Muscle layer of duodenum (tissue), 2 donors: ENCODE data around the gene PLA1A.

ENCODE experiments used
- H3K27ac ChIP-seq: one replicate; pipeline ENCODE4 v1.7.0; 2013; ENCODE audit warnings: mild to moderate bottlenecking, low read length
- H3K27me3 ChIP-seq: one replicate; pipeline ENCODE4 v1.7.0; 2013; ENCODE audit warnings: low read depth, mild to moderate bottlenecking, control low read depth, low read length
- H3K36me3 ChIP-seq, 2 donors: one replicate each; pipeline ENCODE4 v1.7.0; 2013; ENCODE audit warnings: low read length in 2 of 2, control low read depth in 1 of 2, mild to moderate bottlenecking in 1 of 2; ENCODE audit not compliant: insufficient read depth in 2 of 2, control insufficient read depth in 1 of 2
- H3K4me1 ChIP-seq, 2 donors: one replicate each; pipeline ENCODE4 v1.7.0; 2013; ENCODE audit warnings: low read length in 2 of 2, mild to moderate bottlenecking in 2 of 2, control low read depth in 1 of 2, moderate library complexity in 1 of 2; ENCODE audit not compliant: insufficient read depth in 2 of 2, control insufficient read depth in 1 of 2
- H3K4me3 ChIP-seq, 2 donors: one replicate each; pipeline ENCODE4 v1.7.0; 2013; ENCODE audit warnings: low read length in 2 of 2, low read depth in 1 of 2, mild to moderate bottlenecking in 1 of 2
- H3K9me3 ChIP-seq, 2 donors: one replicate each; pipeline ENCODE4 v1.7.0; 2013; ENCODE audit warnings: low read length in 2 of 2, control low read depth in 1 of 2, mild to moderate bottlenecking in 1 of 2; ENCODE audit not compliant: control insufficient read depth in 1 of 2
- donor health status: healthy.

The PLA1A gene

GRCh38 chr3:119657887-119658702 lies 60.4 kb downstream of the PLA1A start:
- Histone ChIP-seq H3K4me3 (peak overlapping the region; percentile 56 to 63), H3K9me3 (no peaks in the 10 kb centered on the region), H3K4me1 (peaks cover 0 to 10% of the 10 kb centered on the region in 2 donors), H3K27ac (peak overlapping the region; percentile 78), H3K36me3 (peaks cover 0 to 13% of the 10 kb centered on the region in 2 donors), H3K27me3 (no peaks in the 10 kb centered on the region)

DNA sequence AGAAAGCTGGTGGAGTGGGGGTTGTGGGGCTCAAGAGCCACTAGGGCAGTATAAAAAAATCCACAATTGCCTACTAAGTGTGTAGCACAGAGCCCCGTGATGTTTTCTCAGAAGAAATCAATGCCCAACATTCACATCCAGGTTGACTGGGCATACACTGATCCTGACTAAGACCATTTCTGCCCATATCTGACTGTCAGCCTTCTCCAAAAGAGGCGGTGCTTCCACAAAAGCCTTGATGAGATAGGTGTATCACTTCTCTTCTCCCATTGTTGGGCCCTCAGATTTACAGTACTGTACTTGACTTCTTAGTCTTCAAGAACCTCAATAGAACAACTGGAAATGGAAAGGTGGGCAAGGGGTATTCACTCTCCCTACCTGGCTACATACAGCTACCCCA lies 61.3 kb downstream of the PLA1A start:
- Histone ChIP-seq H3K9me3 (no peaks in the 10 kb centered on the region), H3K27ac (peak overlapping the region; percentile 78), H3K27me3 (no peaks in the 10 kb centered on the region), H3K4me1 (peaks cover 0 to 12% of the 10 kb centered on the region in 2 donors), H3K4me3 (peak overlapping the region; percentile 56 to 63), H3K36me3 (peaks cover 0 to 6% of the 10 kb centered on the region in 2 donors)

DNA sequence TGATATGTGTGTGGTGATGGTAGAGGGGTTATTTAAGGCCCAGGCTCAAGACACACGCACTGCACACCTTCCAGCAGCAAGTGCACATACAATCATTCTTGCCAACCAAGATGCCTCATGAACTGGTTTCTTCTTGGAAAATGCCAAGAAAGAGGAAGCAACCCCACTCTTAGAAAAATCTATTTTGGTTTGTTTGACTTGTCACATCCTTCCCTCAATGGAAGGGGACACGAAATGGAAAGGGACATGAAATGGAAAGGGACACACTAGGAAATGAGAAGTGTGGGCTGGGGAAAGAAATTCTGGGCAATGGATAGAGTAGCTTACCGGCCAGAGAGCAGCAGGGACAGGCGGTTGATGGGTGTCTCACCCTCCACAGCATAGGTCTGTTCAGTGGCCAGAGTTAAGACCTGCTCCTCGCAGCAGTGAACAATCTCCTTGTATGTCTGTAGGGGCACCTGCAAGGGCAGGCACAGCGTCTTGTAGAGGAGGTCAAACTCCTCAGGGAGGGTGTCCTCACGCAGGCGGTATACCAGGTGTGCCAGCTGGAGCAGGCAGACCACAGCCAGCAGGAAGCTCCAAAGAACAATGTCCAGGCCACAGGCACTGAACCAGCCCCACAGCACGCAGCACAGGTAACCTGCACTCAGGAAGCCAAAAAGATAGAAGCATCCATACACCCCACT lies 62.1 kb downstream of the PLA1A start:
- Histone ChIP-seq H3K27ac (peak overlapping the region; percentile 78), H3K27me3 (no peaks in the 10 kb centered on the region), H3K36me3 (peaks cover 0 to 3% of the 10 kb centered on the region in 2 donors), H3K4me3 (peak overlapping the region; percentile 56 to 63), H3K4me1 (peaks cover 0 to 12% of the 10 kb centered on the region in 2 donors), H3K9me3 (no peaks in the 10 kb centered on the region)

DNA sequence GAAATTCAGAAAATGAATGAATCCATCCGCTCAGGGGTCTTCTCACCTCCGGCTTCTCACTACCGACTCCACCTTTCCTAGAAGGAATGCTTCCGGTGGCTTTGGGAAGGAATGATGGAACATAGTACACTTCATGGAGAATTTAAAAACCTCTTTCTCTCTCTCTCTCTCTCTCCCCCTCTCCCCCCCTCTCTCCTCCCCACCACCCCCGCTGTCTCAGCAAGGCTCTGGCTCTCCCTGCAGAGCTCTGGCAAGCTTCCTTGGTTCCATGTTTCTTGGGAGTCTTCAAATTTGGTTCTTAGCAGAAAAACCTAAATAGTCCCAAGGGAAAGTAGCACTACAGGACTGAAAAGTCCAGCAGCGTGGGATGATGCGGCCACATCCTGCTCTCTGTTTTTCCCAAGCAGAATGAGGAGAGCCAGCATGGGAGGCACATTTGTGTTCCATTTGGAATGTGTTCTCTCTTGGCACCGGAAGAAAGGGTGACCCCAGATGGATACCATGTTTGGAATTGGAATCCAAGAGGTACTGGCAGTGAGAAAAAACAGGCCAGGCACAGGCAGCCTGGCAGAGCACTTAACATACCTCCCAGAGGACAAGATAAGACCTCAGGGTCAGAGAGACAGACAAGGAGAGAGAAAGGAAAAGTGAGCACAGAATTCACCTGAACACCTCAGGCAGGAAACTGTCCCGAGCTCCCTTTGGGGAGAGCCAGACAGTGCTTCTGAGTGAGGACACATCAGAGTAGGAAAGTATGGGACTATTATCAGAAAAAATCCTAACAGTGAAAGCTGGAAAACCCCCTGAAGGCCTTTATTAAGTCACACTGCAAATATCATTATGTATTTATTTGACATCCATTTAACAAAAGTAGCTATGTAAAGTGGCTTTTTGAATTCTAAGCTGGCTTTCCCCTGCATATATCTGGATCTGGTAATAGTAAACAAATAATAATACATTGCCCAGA lies 63.1 kb downstream of the PLA1A start, which contains the start of gene POPDC2:
POPDC2 (minus strand) TSS at position 116 of the 967 bp plus-strand sequence. CDS start 166 bp downstream, outside the sequence.
- H3K36me3 ChIP-seq: peaks cover 0 to 3% of the 10 kb centered on the region in 2 donors
- no peaks in the 10 kb centered on the region for H3K9me3 ChIP-seq
- peak within 1 kb of the TSS; percentile 78 for H3K27ac ChIP-seq
- peak within 1 kb of the TSS; percentile 56 to 63 for H3K4me3 ChIP-seq
- no peaks in the 10 kb centered on the region for H3K27me3 ChIP-seq
- peaks cover 0 to 12% of the 10 kb centered on the region in 2 donors for H3K4me1 ChIP-seq

- H3K4me1 ChIP-seq: peaks cover 0 to 12% of the 10 kb centered on the region in 2 donors
These were observed 65.1 kb downstream of the PLA1A start for GRCh38 chr3:119662604-119663373.

GRCh38 chr3:119663885-119664284 lies 66.2 kb downstream of the PLA1A start:
- Histone ChIP-seq H3K4me3 (no peak overlapping the region), H3K4me1 (peaks cover 0 to 12% of the 10 kb centered on the region in 2 donors), H3K27me3 (no peaks in the 10 kb centered on the region), H3K9me3 (no peaks in the 10 kb centered on the region), H3K27ac (peak overlapping the region; percentile 81), H3K36me3 (peaks cover 0 to 3% of the 10 kb centered on the region in 2 donors)

More at GRCh38 chr3:119662604-119663373, 65.1 kb downstream of the PLA1A start:
- Histone ChIP-seq H3K27me3 (no peaks in the 10 kb centered on the region), H3K36me3 (no peaks in the 10 kb centered on the region), H3K9me3 (no peaks in the 10 kb centered on the region), H3K4me3 (no peak overlapping the region), H3K27ac (peak overlapping the region; percentile 81)

- Histone ChIP-seq H3K27me3 (no peaks in the 10 kb centered on the region), H3K27ac (peak overlapping the region; percentile 81), H3K4me3 (no peak overlapping the region), H3K36me3 (peaks cover 3 to 4% of the 10 kb centered on the region in 2 donors), H3K9me3 (no peaks in the 10 kb centered on the region), H3K4me1 (peaks cover 0 to 12% of the 10 kb centered on the region in 2 donors)
These were observed 66.7 kb downstream of the PLA1A start for GRCh38 chr3:119664370-119664769.

DNA sequence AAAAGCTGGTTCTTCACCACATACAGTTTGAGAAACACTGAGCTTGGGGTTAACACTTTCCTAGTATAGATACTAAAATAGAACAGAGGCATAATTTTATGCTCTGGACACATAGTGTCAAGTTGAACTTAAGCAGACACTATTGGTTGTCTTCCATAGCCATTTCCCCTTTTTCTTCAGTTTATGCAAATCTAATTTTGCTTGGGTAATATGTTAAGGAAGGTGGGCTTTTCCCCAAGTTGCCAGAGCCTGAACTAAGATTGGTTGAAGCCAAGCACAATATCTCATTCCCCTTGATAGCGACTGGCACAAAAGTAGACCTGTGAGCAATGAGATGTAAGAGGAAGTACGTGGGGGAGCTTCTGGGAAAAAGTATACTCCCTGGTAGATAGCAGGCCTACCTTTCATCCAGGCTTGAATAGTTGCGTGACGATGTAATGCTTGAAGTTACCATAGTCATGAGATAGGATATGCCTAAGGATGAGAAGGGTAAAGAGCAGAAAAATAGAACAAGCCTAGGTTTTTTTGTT lies 67.2 kb downstream of the PLA1A start:
- no peaks in the 10 kb centered on the region for H3K9me3 ChIP-seq
- peak overlapping the region; percentile 81 for H3K27ac ChIP-seq
- H3K36me3 ChIP-seq: peaks cover 3 to 5% of the 10 kb centered on the region in 2 donors
- no peak overlapping the region for H3K4me3 ChIP-seq
- peaks cover 0 to 12% of the 10 kb centered on the region in 2 donors for H3K4me1 ChIP-seq
- no peaks in the 10 kb centered on the region for H3K27me3 ChIP-seq

GRCh38 chr3:119665954-119666559 lies 68.4 kb downstream of the PLA1A start:
- peaks cover 0 to 11% of the 10 kb centered on the region in 2 donors for H3K4me1 ChIP-seq
- no peak overlapping the region for H3K27ac ChIP-seq

More at GRCh38 chr3:119665954-119666559, 68.4 kb downstream of the PLA1A start:
- Histone ChIP-seq H3K27me3 (no peaks in the 10 kb centered on the region), H3K9me3 (no peaks in the 10 kb centered on the region), H3K4me3 (no peak overlapping the region), H3K36me3 (peaks cover 5% of the 10 kb centered on the region in 2 donors)
